HG03457 (cell line): ENCODE data around the gene CEP70.
"Not testable (repeated sequence)": the region's sequence is repeated elsewhere in the genome, so short reads cannot be mapped to it uniquely, and the experiment has no call there.

ENCODE experiments used
- ATAC-seq: cut with Tn5 transposase; IDR thresholded peaks from one replicate; pipeline ENCODE4 v1.9.1; 2021; ENCODE audit warnings: moderate number of reproducible peaks; ENCODE audit not compliant: unreplicated experiment

Gene CEP70

DNA sequence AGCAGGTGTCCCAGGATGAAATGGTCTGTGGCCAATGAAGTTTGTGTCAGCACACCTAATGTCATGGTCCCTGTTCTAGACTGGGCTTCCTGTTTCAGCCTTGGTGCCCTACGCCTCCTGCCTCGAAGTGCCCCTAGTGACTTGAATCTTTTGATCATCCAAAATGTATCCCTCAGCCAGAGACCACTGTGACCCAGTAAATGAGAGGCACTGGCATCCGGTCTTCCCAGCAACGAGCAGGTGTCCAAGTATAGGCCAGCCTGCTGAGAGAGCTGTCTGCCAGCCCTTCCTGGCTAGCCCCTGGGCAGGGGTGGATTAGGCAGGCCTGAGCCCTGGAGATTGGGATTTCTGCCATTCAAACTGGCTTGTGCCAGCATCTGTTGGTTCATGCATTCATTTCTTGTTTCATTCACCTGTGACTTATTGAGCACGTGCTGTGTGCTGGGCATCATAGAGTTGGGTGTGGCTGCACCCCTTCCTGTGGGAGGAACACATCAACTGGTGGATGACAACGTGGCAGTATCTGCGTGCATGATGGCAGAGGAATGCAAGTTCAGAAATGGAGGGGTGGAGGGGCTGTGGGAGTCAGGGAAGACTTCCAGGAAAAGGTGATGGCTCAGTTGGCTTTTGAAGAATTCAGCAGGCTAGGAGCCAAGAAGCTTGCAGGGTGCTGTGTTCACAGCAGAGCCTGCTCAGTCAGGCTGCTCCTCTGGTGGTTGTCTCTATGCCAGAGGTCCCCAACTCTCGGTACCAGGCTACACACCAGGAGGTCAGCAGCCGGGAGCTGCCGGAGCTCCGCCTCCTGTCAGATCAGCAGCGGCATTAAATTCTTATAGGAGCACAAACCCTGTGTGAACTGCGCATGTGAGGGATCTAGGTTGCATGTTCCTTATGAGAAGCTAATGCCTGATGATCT lies 138.0 kb downstream of the CEP70 start:
- ATAC-seq: no peak

DNA sequence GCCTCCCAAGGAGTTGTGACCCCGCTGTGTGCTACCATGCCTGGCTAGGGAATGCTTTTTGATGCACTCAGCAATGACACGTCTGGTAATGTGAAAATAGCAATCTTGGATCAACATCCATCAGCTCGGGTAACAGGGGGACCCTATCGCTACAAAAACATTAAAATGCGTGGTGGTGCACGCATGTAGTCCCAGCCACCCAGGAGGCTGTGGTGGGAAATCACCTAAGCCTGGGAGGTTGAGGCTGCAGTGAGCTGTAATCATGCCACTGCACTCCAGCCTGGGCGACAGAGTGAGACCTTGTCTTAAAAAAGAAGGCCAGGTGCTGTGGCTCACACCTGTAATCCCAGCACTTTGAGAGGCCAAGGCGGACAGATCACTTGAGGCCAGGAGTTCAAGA lies 140.1 kb downstream of the CEP70 start:
- not testable (repeated sequence) for ATAC-seq

DNA sequence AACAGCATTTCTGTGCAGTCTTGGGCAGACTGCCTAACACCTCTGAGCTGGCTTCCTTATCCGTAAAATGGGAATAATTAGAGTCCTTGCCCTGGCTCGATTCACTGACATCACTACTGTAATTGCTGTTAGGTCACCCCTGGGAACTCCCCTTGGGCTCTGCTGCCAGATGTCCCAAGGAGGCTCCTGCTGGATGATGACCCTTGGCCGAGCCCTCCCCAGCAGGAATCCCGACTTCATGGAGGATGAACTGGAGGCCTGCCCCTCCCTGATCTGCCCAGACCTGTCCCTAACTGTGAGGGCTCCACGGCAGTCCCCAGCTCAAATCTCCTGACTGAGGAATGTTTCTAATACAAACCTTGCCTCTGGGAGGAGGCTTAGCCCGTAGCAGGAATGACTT lies 141.6 kb downstream of the CEP70 start:
- ATAC-seq: no peak

DNA sequence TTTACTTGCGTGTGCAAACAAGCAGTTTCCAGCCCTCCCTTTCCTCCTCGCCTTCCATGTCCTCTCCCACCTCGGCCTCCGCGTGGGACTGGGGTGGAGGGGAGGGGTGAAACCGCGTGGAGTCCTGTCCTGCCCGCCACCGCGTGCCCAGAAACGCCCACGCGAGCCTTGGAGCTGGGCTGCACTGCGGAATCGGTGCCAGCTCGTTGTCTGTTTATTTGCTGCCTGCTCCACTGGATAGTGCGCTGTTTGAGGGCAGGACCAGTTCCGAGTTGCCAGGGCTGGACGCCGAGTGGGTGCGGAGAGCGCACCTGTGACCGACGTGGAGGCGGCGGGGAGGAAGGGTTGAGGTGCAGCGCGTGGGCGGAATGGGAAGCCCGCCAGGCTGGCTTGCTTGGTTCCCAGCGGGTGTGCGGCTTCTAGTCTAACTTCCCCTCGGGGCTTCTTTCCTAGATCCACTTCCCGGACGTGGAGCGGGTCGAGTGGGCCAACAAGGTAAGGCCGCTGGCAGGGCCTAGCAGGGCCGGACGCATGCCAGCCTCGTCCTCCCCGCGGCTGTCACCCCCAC lies 142.4 kb downstream of the CEP70 start:
- ATAC-seq: no peak

DNA sequence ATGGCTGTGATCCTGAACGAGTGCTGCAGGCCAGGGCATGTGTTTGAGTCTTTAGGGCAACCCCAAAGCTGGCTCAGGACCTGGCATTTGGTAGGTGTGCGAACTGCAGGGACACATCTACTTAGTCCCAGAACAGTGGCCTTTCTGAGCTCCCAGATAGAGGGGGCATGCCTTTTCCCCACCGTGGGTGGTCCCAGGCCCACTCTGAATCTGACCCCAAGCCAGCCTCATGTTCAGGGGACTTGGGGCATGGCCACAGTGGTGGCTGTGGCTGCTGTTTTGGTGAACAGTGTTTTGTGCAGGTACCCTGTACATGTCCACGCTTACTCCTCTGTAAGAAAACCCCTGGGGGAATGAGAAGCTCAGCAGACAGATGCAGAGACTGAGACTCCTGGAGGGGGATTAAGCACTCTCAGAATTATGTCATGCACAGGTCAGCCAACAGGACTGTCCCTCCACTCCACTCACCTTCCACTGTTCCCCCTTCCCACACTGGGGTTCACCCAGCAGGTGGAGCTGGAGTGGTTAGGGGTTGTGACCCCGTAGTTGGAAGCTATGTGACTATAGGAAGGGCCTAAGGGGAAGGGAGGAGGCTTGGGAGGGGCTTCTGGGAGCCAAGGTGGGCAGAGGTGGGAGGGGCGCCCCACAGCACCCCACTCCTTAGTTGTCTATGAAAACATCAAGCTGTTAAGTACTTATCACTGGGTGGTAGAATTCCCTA lies 143.2 kb downstream of the CEP70 start:
- no peak for ATAC-seq

DNA sequence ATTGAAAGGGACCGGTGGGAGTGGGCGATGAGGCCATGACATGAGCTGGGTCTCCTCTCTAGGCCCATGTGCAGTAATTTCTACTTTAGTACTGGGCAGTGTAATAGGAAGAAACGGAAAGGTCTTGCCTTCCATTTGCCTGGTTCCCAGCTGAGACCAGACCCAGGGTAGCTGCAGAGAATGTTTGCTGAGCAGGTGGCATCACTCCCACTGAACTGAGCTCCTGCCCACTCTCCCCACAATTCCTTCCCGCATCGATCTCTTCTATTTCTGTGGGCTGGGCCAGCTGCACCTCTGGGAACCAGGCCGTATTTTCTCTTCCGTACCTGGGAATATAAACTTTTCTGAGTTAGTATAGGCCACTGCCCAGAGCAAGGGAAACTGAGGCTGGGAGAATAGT lies 143.9 kb downstream of the CEP70 start:
- no peak for ATAC-seq

DNA sequence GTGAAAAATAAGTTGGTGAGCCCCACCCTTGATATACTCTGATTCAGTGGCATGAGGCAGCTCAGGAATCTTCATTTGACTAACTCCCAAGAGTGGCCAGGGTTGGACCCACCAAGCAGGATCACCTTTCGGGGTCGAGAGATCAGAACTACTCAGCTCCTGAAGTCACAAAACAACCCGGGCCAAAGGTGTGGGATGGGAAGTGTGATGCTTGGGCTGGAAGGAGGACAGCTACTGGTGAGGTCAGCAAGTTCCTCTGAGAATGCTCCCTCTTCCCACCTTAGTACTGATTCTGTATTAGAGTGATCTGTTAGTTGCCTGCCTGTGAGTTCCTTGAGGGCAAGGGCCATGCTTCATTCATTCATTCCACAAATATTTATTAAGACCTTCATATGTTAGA lies 144.6 kb downstream of the CEP70 start:
- no peak for ATAC-seq

DNA sequence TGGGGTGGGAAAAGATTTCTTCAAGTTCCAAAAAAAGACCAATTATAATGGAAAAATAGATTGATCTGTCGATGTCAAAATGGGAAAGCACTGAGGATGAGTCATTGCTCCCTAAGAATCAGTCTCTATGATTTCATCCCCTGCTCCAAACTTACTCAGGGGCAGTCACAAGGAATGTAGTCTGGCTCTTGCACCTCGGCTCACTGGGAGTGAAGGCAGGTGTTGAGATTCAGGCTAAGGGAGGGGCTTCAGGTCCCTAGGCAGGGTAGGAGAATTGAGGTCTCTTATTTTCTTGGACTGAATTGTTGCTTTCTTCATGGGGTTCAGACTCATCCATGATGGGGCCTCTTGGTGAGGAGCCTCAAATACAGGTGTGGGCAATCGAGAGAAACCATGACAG lies 145.4 kb downstream of the CEP70 start:
- ATAC-seq: no peak

DNA sequence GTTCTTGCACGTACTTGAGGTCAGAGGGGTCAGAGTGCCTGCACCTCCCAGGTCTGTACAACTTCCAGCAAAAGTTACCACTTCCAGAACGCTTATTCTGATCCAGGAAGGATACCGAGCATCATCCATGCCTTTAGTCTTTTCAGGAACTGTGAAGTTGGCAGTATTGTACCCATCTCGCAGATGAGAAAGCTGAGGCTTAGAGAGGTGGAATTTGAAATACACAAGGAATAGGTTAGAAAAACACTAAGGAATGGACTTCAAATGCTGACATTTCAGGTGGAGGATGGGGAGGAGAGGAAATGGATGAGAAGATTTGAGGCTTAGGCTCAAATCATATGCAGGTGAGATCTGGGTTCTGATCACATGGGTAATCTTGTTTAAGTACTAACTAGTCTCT lies 148.4 kb downstream of the CEP70 start:
- no peak for ATAC-seq

DNA sequence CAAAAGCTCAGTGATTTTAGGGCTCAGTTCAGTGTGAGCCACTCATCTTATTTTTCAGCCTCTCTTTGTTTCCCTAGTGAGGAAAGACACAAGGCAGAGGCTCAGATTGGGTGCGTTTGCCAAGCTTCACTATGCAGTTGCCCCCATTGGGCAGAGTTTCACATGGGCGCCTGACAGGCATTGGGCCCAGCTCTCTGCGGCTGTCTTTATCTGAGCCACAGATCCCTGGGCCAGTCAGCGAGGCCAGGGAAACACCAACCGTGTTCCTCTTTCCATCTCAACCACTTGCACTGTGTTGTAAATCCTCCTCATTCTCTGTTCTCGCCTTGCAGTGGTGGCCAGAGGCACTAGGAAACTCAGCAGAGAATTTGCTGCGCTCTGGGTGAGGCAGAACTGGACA lies 148.8 kb downstream of the CEP70 start:
- no peak for ATAC-seq
